HG03095 (cell line): Measurements from ENCODE around the gene PHF11.
"Not testable (repeated sequence)": the region's sequence is repeated elsewhere in the genome, so short reads cannot be mapped to it uniquely, and the experiment has no call there.

Experiments
- ATAC-seq: cut with Tn5 transposase; IDR thresholded peaks from one replicate; pipeline ENCODE4 v1.9.1; 2021; ENCODE audit warnings: moderate library complexity; ENCODE audit not compliant: unreplicated experiment

PHF11 gene

DNA sequence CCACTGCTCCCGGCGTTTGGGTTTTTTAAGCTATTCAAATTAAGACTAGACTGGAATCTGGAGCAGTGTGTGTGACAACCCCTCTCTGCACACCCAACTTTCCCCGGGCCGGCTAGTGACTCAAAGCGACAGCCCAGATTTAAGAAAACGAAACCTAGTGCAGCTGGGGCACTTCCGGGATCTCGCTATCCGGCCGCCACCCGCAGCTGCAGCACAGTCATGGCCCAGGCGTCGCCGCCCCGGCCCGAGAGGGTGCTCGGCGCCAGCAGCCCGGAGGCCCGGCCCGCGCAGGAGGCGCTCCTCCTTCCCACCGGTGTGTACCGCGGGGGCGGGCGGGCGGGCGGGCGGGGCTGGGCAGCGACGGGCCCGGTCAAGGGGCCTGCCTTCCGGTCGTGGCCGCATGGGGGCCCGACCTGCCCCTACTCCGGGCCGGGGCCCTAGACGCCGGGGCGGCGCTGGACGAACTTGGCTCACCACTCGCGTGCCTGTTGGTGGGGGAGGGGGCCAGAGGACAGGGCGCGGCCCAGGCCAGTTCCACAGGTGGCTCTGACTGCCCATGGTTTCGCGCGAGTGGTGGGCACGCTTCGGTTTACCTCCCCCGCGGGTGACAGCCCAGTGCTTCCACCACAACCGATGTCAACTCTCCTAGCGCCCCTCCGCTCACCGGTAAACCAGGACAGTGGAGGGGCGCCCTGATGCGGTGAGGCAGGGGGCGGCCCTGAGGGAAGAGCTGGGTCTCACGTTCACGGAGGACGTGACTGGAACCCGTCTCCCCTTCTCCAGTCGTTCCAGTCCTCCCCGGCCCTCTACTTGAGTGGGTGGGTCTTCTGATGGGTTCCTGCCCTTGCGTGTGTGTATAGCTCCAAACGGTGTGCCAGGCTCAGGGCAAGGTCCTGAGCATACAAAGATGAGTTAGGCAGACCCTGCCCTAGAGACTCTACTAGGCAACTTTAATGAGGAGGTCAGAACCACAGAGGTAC lies at the start of gene PHF11:
TSS of gene PHF11 (plus strand) at position 171 of the 980 bp plus-strand sequence. CDS start at position 220, 49 bp downstream.
- peak; percentile 80 for ATAC-seq

DNA sequence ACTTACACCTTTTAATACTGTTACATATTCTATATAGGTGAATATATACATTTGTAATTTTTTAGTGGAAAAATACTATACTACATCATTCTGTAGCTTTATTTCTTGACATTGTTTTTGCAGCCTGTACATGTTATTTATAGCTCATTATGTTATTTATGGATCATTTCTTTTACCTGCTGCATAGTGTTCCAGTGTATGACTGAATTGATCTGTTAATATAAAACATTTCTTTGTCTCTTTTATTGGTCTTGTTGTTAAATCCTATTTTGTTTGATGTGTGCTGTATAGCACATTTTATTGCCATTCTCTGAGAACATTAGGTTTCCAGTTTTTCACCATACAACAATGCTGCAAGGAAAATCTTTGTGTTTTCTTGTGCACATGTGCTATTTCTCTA lies 49.3 kb upstream of the PHF11 start:
- ATAC-seq, result no peak

DNA sequence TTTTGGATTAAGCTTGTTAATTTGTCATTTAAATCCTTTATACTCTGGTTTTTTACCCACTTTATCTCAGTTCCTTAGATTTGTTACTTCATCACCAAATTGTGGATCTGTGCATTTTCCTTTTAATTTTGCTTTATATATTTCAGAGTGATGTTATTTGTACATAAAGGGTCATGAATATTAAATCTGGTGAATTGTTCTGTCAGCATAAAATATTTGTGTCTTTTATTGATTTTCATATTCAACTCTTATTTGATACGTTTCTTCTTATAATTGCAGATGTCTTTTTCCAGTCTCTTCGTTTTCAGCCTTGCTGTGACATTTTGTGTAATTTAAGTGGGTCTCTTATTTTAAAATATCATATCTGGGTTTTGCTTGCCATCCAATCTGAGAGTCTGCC lies 47.0 kb upstream of the PHF11 start:
- no peak for ATAC-seq

DNA sequence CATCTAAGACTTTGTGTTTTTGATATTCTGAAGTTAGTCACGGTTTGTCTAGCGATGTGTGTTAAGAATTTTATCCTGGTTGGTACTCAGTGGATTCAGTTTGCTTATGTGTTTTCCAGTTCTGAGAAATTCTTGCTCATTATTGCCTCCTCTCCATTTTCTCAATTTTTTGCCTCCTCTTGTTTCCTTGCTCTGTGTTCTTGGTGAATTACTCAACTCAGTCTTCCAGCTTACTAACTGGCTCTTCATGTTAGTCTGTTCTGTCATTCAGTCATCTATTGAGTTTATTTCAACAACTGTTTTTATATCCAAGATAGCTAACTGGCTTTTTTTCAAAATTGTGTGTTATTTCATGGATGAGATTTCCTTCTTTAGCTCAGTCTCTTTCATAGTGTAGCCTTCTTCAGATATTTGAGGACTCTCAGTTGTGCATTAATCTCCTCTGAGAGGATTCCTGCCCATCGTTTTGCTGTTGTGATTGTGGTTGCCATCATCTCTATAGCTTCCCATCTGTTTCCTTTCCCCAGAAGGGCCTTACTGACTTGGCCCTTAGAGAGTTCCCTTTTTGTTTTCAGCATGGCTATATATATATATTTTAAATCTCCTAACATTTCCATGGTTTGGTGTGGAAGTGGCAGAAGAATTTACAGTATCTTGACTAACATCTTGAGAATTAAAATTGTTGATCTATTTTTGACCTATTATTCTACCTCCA lies 45.5 kb upstream of the PHF11 start:
- no peak for ATAC-seq

DNA sequence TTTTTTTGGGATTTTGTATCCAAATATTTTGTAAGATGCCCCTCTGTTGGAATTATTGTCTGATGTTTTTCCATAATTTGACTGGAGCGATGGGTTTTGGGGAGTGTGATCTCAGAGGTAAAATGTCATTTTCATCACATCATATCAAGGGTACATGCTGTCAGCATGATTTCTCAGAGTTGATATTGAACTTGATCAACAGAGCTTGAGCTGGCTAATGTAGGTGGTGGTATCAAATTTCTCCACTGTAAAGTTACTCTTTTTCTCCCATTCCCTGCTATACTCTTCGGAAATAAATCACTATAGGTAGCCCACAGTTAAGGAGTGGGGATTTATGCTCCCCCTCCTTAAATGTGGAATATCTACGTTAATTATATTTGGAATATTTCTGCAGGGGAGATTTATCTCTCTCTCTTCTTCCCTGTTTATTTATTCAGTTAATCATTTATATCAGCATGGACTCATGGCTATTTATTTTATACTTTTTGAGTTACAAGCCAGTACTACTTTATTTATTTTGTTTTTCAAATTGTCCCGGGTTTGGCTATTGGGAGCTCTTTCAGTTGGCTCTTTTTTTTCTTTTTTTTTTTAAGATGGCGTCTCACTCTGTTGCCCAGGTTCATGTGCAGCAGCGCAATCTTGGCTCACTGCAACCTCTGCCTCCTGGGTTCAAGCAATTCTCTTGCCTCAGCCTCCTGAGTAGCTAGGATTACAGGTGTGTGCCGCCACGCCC lies 42.9 kb upstream of the PHF11 start:
- ATAC-seq, result no peak

DNA sequence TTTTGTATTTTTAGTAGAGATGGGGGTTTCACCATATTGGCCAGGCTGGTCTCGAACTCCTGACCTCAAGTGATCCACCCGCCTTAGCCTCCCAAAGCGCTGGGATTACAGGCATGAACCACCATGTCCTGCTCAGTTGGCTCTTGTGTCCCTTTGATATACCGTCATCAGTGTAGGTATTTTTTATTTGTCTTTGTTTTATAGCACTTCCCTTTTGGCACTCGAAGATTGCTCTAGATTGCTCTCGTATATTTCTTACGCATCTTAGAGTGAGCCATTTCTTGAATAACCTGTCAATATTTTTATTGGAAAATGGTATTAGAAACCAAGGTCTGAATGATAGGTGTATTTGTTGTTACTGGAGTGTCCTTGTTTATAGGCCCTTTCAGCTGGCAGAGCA lies 42.3 kb upstream of the PHF11 start:
- ATAC-seq, result no peak

DNA sequence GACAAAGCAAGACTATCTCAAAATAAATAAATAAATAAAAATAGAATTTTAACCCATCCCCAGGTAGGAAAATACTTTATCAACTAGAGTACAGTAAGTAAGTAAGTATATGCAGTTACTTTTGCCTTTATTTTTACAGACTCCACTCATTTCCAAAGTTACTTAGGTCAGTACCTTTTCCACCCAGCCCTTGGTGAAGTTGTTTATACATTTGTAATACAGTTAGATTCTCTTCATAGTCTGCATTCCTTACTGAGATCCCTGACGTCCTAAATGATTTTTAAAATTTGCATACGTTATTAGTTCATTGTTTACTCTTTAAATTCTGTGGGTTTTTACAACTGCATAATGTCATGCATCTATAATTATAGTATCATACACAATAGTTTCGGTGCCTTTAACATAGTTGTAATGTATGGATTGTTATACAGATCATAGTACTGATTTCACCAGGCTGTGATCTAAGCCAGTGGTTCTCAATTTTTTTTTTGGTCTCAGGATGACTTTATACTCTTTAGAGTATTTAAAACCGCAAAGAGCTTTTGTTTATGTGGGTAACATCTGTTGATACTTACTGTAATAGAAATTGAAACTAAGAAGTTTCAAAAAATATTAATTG lies 41.3 kb upstream of the PHF11 start:
- ATAC-seq, result peak; percentile 89

DNA sequence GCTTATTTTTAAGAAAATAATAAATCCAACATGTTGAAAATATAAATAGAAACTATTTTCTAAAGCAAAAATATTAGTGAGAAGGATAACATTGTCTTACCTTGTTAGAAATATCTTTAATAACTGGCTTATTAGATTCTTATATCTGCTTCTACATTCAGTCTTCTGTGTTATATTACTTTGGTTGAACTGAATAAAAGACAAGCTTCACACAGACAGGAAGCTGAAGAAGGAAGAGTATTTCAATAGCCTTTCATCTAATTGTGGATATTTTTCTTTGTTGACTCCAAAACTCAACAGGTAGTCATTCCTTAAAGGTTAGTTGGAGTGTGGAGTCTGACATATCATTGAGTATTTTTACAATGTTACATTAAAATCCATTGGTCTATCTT lies 40.8 kb upstream of the PHF11 start:
- peak; percentile 17 for ATAC-seq

DNA sequence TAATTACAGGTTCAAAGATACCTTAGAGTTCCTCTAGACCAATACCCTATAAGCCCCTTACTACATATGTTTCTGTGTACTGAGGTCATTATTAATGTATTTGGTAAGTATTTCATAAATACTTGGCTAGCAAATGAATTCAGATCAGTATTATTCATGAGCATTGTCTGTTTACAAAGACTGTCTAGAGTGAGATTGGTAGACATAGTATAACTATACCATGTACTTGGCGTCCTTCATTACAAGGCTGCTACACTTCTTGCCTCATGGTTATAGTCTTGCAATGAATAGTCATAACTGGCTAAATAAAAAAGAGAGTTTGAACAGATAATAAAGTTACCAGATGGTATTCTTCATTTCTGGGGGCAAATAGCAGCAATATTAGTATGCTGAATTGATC lies 39.6 kb upstream of the PHF11 start:
- no peak for ATAC-seq

DNA sequence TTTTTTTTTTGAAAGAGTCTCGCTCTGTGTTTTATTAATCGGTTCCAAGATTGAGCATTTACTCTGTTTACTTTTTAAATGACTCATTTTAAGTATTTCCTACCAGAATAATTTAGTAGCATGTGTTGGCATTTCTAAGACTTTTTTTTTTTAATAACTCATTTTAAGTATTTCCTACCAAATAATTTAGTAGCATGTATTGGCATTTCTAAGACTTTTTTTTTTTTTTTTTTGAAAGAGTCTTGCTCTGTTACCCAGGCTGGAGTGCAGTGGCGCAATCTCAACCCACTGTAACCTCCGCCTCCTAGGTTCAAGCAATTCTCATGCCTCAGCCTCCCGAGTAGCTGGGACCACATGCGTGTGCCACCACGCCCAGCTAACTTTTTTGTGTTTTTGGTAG lies 38.5 kb upstream of the PHF11 start:
- ATAC-seq, result no peak

DNA sequence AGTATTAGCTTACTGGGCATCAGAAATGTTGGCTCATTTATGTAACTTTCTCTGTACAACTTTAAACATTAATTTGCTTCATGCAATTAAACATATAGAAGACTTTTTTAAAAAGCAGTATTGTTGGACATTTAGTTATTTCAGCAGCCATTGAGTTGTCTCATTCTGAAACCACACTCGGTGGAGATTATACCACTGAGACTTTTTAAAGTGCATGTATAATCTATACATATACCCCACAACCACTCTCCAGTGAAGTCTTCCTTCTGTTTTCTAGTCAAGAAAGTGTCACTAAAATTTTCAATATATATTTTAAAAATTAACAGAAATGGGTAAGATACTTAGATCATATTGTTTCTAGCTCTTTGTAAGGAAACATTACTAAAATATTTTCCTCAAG lies 36.2 kb upstream of the PHF11 start:
- ATAC-seq, result no peak

DNA sequence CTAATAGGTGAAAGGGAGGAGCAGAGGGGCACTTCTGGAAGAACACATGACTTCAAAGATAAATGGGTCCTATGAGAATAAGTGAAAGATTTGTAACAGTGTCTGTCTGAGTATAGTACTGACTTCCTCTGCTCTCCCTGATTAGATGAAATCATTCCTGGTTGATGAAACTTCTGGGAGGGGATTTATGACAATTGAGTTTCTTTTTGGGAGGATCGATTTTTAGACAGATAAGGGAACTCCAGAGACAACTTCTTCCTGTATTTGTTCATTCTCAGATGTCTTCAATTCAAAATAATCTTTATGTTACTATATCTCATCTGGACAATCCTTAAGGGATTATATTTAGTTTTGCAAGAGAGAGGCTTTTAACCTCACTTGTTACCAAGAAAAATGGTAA lies 31.7 kb upstream of the PHF11 start:
- no peak for ATAC-seq

DNA sequence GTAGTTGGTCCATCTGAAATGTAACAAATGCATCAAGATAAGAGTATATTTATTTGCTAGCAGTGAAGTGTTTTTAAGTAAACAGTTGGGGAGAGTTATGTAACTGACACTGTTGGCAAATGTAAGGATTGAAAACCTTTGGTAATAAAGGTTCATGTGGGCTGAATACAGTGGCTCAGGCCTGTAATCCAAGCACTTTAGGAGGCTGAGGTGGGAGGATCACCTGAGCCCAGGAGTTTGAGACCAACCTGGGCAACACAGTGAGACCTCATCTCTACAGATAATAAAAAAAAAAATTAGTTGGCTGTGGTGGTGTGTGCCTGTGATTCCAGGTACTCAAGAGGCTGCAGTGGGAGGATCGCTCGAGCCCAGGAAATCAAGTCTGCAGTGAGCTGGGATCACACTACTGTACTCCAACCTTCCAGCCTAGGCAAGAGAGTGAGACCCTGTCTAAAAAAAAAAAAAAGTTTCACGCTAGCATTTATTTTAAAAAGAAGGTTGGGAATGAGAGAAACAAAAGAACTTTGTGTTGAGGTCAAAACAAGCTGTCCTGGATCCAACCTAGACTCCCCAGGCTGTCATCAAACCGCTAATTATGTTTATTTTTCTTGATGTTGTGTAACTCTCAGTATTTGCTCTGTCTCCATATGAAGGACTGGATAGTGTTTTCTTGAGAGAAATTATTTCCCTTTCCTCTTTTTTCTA lies 31.0 kb upstream of the PHF11 start:
- no peak for ATAC-seq

DNA sequence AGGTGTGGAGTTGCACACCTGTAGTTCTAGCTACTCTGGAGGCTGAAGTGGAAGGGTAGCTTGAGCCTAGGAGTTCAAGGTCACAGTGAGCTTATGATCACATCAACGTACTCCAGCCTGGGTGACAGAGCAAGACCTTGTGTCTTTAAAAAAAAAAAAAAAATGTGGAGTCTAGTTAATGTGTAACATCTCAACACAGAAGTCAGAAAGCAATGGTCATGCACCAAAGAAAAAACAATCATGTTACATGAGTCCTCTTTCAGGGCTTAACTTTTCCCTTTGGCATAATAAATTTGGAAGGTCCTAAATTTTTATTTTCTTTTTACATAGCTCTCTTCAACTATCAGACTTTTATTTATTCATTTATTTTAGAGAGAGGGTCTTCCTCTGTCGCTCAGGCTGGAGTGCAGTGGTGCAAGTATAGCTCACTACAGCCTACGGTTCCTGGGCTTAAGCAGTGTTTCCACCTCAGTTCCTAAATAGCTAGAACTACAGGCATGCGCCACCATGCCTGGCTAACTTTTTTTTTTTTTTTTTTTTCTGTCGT lies 29.4 kb upstream of the PHF11 start:
- no peak for ATAC-seq

DNA sequence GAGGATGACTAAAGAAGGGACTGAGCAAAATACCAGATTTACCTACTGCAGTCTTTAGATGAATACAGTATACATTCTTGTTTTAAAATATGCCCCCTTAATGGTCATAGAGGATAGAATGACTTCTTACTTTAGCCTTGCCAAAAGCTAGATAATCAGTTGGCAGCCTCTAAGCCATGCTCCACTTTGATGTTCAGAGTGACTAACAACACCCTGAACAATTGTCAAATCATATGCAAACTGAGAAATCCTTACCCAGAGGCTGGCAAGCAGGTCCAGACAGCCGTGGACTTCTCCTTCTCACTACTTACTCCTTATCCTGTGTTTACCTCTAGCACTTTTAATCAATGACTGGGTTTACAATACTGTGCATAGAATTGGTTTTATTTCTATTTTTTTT lies 23.6 kb upstream of the PHF11 start:
- ATAC-seq, result no peak

DNA sequence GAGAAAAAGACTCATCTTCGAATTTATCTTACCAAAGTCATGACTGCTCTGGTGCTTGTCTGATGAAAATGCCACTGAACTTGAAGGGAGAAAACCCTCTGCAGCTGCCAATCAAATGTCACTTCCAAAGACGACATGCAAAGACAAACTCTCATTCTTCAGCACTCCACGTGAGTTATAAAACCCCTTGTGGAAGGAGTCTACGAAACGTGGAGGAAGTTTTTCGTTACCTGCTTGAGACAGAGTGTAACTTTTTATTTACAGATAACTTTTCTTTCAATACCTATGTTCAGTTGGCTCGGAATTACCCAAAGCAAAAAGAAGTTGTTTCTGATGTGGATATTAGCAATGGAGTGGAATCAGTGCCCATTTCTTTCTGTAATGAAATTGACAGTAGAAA lies 19.2 kb upstream of the PHF11 start:
- ATAC-seq, result no peak

DNA sequence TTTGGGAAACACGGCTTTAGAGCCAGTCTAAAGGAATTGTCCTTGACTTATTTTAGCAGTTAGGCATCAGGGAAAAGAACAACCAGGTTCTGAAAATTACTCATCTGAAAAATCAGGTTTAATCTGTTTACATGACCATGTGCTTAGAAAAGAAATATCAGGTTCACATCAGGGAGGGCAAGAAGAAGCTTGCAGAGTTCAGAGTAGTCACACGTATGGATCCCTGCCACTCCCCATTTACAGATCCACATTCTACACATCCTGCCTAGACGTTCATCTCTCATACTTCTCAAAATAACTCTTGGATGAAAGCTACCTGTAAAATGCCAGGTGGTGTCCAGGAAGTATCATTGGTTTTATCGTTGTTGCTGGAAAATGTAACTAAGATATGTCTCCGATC lies 14.0 kb upstream of the PHF11 start:
- no peak for ATAC-seq

DNA sequence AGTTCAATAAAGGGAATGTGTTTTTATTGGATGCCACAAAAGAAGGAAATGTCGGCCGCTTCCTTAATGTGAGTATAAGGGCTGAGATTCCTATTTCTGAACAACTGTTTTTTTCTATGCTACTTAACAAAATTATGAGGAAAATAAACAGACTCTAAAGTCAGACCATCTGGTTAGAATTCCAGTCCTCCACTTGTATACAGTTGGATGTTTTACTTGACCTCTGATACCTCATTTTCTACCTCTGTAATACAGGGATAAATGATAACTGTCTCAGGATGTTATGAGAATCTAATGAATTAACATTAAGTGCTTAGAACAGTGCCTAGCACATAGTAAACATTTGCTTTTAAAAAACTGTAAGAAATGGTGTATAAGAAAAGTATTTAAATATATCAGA lies 7.2 kb upstream of the PHF11 start:
- no peak for ATAC-seq

DNA sequence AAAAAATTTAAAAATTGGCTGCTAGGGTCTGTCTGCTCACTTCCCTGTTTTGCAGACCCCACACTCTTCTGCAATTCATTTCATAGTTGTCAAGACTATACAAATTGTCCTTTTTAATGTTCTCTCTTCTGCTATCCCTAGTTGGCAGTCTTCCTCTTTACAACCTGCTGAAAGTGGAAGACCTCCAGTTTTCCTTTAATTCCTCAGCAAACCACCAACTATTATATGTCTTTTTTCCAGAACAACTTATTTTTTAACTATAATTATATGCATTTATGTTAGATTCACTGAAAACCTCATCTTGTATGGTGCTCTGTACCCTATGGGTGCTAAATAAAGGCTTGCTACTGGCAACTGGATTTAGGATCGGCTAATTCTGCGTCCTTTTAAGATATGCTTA lies 1.1 kb upstream of the PHF11 start:
- ATAC-seq, result no peak

DNA sequence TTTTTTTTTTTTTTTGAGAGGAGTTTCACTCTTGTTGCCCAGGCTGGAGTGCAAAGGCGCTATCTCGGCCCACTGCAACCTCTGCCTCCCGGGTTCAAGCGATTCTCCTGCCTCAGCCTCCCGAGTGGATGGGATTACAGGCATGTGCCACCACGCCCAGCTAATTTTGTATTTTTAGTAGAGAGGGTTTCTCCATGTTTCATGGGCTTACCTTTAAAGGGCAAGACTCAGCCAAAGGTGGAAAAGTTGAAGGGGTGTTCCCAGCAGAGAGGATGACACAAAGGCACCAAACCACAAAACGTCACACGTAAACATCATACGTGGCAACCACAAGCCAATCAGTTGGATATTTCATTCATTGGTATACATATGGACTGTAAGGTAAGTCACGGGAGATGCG lies 1.1 kb downstream of the PHF11 start:
- ATAC-seq, result not testable (repeated sequence)
